Neuronal stem cell (in vitro differentiated cells): ENCODE results near the gene DNAH1.

ENCODE experiments used
- DNase-seq: peaks from one replicate; pipeline ENCODE4 v3.0.0-alpha.2; 2013; ENCODE audit warnings: low spot score
- H2AFZ ChIP-seq: one replicate; pipeline ENCODE4 v1.6.1; 2013; ENCODE audit warnings: mild to moderate bottlenecking, low read length, inconsistent platforms
- H2AK5ac ChIP-seq: 2 replicates; pipeline ENCODE4 v1.6.1; 2013; ENCODE audit warnings: low read depth, mild to moderate bottlenecking, inconsistent platforms, low read length, moderate library complexity, mixed read lengths
- H2BK120ac ChIP-seq: 2 replicates; pipeline ENCODE4 v1.6.1; 2013; ENCODE audit warnings: low read depth, mild to moderate bottlenecking, inconsistent platforms, low read length, moderate library complexity, mixed read lengths
- H2BK12ac ChIP-seq: one replicate; pipeline ENCODE4 v1.6.1; 2013; ENCODE audit warnings: low read length, inconsistent platforms
- H2BK15ac ChIP-seq: 2 replicates; pipeline ENCODE4 v1.6.1; 2013; ENCODE audit warnings: mild to moderate bottlenecking, low read length, inconsistent platforms, mixed read lengths
- H2BK5ac ChIP-seq: one replicate; pipeline ENCODE4 v1.6.1; 2013; ENCODE audit warnings: inconsistent platforms, mild to moderate bottlenecking, low read length, moderate library complexity
- H3K14ac ChIP-seq: one replicate; pipeline ENCODE4 v1.6.1; 2013; ENCODE audit warnings: low read length, inconsistent platforms
- H3K18ac ChIP-seq: 2 replicates; pipeline ENCODE4 v1.6.1; 2013; ENCODE audit warnings: low read length, inconsistent platforms
- H3K23ac ChIP-seq: 2 replicates; pipeline ENCODE4 v1.6.1; 2013; ENCODE audit warnings: low read depth, mild to moderate bottlenecking, mixed read lengths, low read length, inconsistent platforms; ENCODE audit not compliant: poor library complexity
- H3K27ac ChIP-seq: replicated peaks from 3 replicates; pipeline ENCODE4 v1.5.1; 2013; ENCODE audit warnings: low read length, inconsistent platforms
- H3K27me3 ChIP-seq, 3 experiments: 2 replicates each; pipeline ENCODE4 v1.6.1; 2013; ENCODE audit warnings: low read length in 3 of 3, mild to moderate bottlenecking in 2 of 3, inconsistent platforms in 1 of 3, low read depth in 1 of 3, mixed read lengths in 1 of 3, moderate library complexity in 1 of 3; ENCODE audit not compliant: control insufficient read depth in 3 of 3, insufficient read depth in 3 of 3
- H3K36me3 ChIP-seq, 2 donors: replicated peaks in 1 of 2; 2 replicates each; pipeline ENCODE4 v1.6.1; 2013; ENCODE audit warnings: low read length in 2 of 2; ENCODE audit not compliant: control insufficient read depth in 2 of 2, insufficient read depth in 2 of 2
- H3K4ac ChIP-seq: 2 replicates; pipeline ENCODE4 v1.6.1; 2013; ENCODE audit warnings: inconsistent platforms, mild to moderate bottlenecking, low read length, moderate library complexity
- H3K4me1 ChIP-seq, 2 donors: 1 replicate in 1 of 2; 2 replicates in 1 of 2; pipeline ENCODE4 v1.6.1; 2013; ENCODE audit warnings: low read length in 2 of 2, low read depth in 1 of 2; ENCODE audit not compliant: control insufficient read depth in 2 of 2, insufficient read depth in 1 of 2
- H3K4me2 ChIP-seq: one replicate; pipeline ENCODE4 v1.6.1; 2013; ENCODE audit warnings: mild to moderate bottlenecking, low read length, inconsistent platforms; ENCODE audit not compliant: insufficient read depth, poor library complexity, severe bottlenecking
- H3K4me3 ChIP-seq, 2 donors: 2 replicates each; pipeline ENCODE4 v1.5.1; 2013; ENCODE audit warnings: low read length in 2 of 2, mild to moderate bottlenecking in 2 of 2, inconsistent platforms in 1 of 2, moderate library complexity in 1 of 2
- H3K79me1 ChIP-seq: one replicate; pipeline ENCODE4 v1.6.1; 2013; ENCODE audit warnings: low read depth, mild to moderate bottlenecking, inconsistent platforms, low read length, moderate library complexity
- H3K9ac ChIP-seq: one replicate; pipeline ENCODE4 v1.6.1; 2013; ENCODE audit warnings: mild to moderate bottlenecking, low read depth, low read length, inconsistent platforms; ENCODE audit not compliant: poor library complexity
- H3K9me3 ChIP-seq, 2 donors: replicated peaks in 1 of 2; 2 replicates each; pipeline versions ENCODE3 to v1.6.1; 2013; ENCODE audit warnings: low read length in 2 of 2, mild to moderate bottlenecking in 2 of 2, inconsistent platforms in 1 of 2, low read depth in 1 of 2, mixed read lengths in 1 of 2, moderate library complexity in 1 of 2; ENCODE audit not compliant: control insufficient read depth in 2 of 2, insufficient read depth in 1 of 2
- H4K8ac ChIP-seq: one replicate; pipeline ENCODE4 v1.6.1; 2013; ENCODE audit warnings: low read depth, mild to moderate bottlenecking, inconsistent platforms, low read length, moderate library complexity
- H4K91ac ChIP-seq: one replicate; pipeline ENCODE4 v1.6.1; 2013; ENCODE audit warnings: low read length, low read depth, mild to moderate bottlenecking, inconsistent platforms; ENCODE audit not compliant: poor library complexity
- WGBS, 2 donors: extraction: QIAGEN DNeasy Blood & Tissue Kit; methylation state at CpG; one replicate each; pipeline ENCODE4 v1.1.7; 2013; ENCODE audit warnings: missing lambda C conversion rate in 2 of 2, mixed read lengths in 1 of 2; ENCODE audit not compliant: insufficient read length in 2 of 2, insufficient replicate concordance in 1 of 2; ENCODE audit errors: extremely low coverage in 2 of 2; 5-methylcytosine and 5-hydroxymethylcytosine counted together
- small RNA-seq: library from polyadenylated mRNA; stranded (forward); fragments of <200 nt; extraction: miRNeasy Mini kit (QIAGEN cat#:217004); gene quantifications from one replicate; pipeline ENCODE3, GENCODE V24; 2013; ENCODE audit not compliant: insufficient read depth

The DNAH1 gene

DNA sequence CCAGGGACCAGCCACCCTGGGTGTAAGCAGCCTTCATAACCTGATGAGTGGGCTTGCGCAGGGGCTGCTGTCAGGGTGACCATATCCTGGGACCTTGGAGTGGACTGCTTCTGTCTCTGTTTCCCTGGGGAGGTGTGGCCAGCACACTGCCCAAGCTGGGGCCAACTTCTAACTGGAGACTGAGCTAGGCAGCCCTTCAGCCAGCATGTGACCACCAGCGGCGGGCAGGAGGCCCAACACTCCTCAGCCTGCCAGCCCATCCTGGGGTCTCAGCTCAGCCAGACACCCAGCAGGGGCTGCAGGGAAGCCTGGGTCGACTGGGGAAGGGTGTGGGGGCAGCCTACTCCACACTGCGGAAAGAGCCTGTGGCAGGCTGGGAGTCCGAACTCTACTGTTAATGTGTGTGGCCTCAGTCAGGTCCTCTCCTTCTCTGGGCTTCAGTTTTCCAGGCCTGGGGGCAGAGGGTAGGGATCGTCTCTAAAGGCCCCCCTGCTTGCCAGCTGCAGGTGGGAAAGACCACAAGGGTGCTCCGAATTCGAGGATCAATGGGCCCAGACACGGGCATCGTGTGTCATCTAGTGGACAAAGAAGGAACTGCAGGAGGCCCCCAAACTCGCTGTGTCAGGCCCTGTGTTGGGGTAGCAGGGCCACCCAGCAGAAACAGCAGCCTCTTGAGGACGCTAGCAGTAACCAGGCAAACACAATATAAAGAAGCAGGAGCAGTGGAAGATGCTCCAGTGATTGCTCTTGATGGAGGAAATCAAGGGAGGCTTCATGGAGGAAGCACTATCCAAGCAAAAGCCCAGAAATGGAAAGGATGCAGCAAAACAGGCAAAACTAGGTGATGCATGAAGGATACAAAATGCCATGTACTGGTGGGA, 130.8 kb downstream of the DNAH1 start:
- peak overlapping the region; percentile 8 for H2BK12ac ChIP-seq
- peak overlapping the region; percentile 99 for H2AK5ac ChIP-seq
- no peak overlapping the region for H3K23ac ChIP-seq
- H3K9ac ChIP-seq: peak overlapping the region; percentile 15
- peak overlapping the region; percentile 42 for H3K4ac ChIP-seq
- peak; percentile 78 for DNase-seq
- no CpG with 5 or more reads among the region's 13 CpGs for WGBS, 2 donors
- peak overlapping the region; percentile 96 for H2BK15ac ChIP-seq
- no peaks in the 10 kb centered on the region for H3K9me3 ChIP-seq
- H2BK5ac ChIP-seq: no peak overlapping the region
- no peak overlapping the region for H2BK120ac ChIP-seq
- H4K91ac ChIP-seq: peak overlapping the region; percentile 46
- no peaks in the 10 kb centered on the region for H3K36me3 ChIP-seq
- peaks cover 5 to 26% of the 10 kb centered on the region in 2 donors for H3K4me1 ChIP-seq
- peak overlapping the region; percentile 67 for H2AFZ ChIP-seq
- peaks cover 0 to 51% (median 0%) of the 10 kb centered on the region in 3 experiments for H3K27me3 ChIP-seq
- no peaks in the 10 kb centered on the region for H3K79me1 ChIP-seq
- H3K4me2 ChIP-seq: no peak overlapping the region
- H4K8ac ChIP-seq: peak overlapping the region; percentile 32
- H3K14ac ChIP-seq: no peak overlapping the region
- peak overlapping the region; percentile 91 for H3K18ac ChIP-seq
- H3K4me3 ChIP-seq: no peak overlapping the region
- H3K27ac ChIP-seq: no peak overlapping the region

DNA sequence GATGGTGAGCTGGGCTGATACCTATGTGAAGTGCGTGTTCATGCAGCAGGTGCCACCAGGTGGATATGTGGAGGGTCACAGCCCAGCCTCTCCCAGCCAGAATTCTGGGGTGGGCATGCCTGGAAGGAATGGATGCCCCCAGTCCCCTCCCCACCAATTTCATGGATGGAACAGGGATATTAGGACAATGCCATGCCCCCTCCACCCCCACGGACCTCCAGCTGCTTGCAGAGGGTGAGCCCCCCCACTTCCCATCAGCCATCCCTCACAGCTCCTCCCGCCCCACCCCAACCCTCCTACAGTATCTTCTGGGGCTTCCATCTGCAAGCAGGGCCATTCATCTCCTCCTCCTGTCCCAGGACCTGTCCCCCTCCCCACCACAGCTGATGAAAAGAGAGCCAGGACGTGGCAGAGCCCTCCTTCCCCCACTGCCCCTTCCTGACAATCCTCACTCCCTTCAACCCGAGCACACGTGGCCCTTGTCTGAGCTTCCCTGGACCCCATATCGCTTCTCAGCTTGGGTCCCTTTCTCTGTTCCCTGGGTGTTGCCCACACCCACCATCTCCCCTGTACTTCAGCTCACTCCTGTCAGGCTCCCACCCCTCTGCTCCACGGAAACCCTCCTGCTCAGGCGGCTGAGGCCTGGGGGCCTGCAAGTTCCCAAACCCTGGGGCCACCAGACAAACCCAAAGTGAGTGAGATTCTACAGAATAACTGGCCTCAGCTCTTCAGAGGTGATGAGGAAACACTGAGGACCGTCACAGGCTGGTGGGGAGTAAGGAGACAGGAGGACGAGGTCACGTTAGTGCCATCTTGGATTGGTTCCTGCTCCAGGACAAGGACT, 131.6 kb downstream of the DNAH1 start:
- H3K36me3 ChIP-seq: no peaks in the 10 kb centered on the region
- DNase-seq: no peak
- H4K8ac ChIP-seq: peak overlapping the region; percentile 3
- H3K14ac ChIP-seq: no peak overlapping the region
- no peak overlapping the region for H3K27ac ChIP-seq
- H3K9me3 ChIP-seq: no peaks in the 10 kb centered on the region
- no peak overlapping the region for H3K18ac ChIP-seq
- no peak overlapping the region for H3K9ac ChIP-seq
- no peak overlapping the region for H2BK15ac ChIP-seq
- peak overlapping the region; percentile 76 for H2AK5ac ChIP-seq
- no peaks in the 10 kb centered on the region for H3K79me1 ChIP-seq
- peaks cover 0 to 47% (median 0%) of the 10 kb centered on the region in 3 experiments for H3K27me3 ChIP-seq
- H2BK120ac ChIP-seq: no peak overlapping the region
- H3K4ac ChIP-seq: no peak overlapping the region
- peaks cover 9 to 29% of the 10 kb centered on the region in 2 donors for H3K4me1 ChIP-seq
- H2BK5ac ChIP-seq: no peak overlapping the region
- H3K4me3 ChIP-seq: no peak overlapping the region
- H4K91ac ChIP-seq: no peak overlapping the region
- WGBS, 2 donors: no CpG with 5 or more reads among the region's 12 CpGs
- H2AFZ ChIP-seq: no peak overlapping the region
- no peak overlapping the region for H3K4me2 ChIP-seq
- H3K23ac ChIP-seq: no peak overlapping the region
- no peak overlapping the region for H2BK12ac ChIP-seq

Small RNA genes lying within 50 kb of the gene (small RNA-seq; reads per million reads assigned to genes)
- gene MIR135A1 (245 reads per million, percentile 98 among the genes with 10 or more reads in this experiment), gene MIRLET7G (15.8 reads per million, percentile 73 among the genes with 10 or more reads in this experiment)
